Measurements from ENCODE around the gene LTBP1. TPM values are rescaled to one million over a fixed set of nuclear protein-coding genes. Genes with fewer than 3 reads are reported as not detected.

LTBP1 gene
- total RNA-seq, 1 experiment from 2014 or later = 28.5 TPM

- H2BK20ac ChIP-seq (ENCODE audit: low read depth, low read length, poor library complexity, severe bottlenecking) = no peak overlapping the region
- H2BK12ac ChIP-seq (ENCODE audit: insufficient read length, low read depth, low read length) = no peak overlapping the region
- no peak overlapping the region for H3K27ac Mint-ChIP-seq
- no peak overlapping the region for H2BK15ac ChIP-seq (ENCODE audit: low read depth, low read length)
- H2BK120ac ChIP-seq (ENCODE audit: low read depth, low read length, poor library complexity, severe bottlenecking) = no peak overlapping the region
- H3K14ac ChIP-seq (ENCODE audit: insufficient read depth, low read length) = no peak overlapping the region
- no peak overlapping the region for H3K56ac ChIP-seq (ENCODE audit: insufficient read length, low read depth, low read length)
- no peak overlapping the region for H3K4me3 Mint-ChIP-seq
- peaks cover 10 to 14% of the 10 kb centered on the region in 2 experiments for H3K4me1 Mint-ChIP-seq
- H3K79me2 ChIP-seq (ENCODE audit: insufficient read depth, low read length) = no peaks in the 10 kb centered on the region
- peaks cover 0 to 2% (median 0%) of the 10 kb centered on the region in 3 experiments; a peak in 3 of 7 replicates for H3K36me3 Mint-ChIP-seq (ENCODE audit: insufficient read depth in 1 of 3, low read depth in 3 of 3)
- H3K4ac ChIP-seq (ENCODE audit: low read depth, low read length) = no peak overlapping the region
- H3K9me3 Mint-ChIP-seq = no peaks in the 10 kb centered on the region; a peak in 1 of 5 replicates
- H3K23me2 ChIP-seq (ENCODE audit: insufficient read length, low read depth, low read length, poor library complexity, severe bottlenecking) = no peaks in the 10 kb centered on the region
- peaks cover 2% of the 10 kb centered on the region; the same call in 1 of the 2 replicates for H3K4me1 ChIP-seq (ENCODE audit: insufficient read depth, low read length)
- TF ChIP-seq CTCF (conservative IDR thresholded peaks at IDR 0.05) = no peak
- H2BK5ac ChIP-seq (ENCODE audit: insufficient read length, low read length) = no peak overlapping the region
- H3K79me1 ChIP-seq (ENCODE audit: insufficient read depth, low read depth, low read length, poor library complexity, severe bottlenecking) = no peaks in the 10 kb centered on the region
- no peak for DNase-seq
- H3K27me3 Mint-ChIP-seq (ENCODE audit: low read depth) = no peaks in the 10 kb centered on the region
- no peak overlapping the region for H2AK5ac ChIP-seq (ENCODE audit: insufficient read length, low read length)
- H3K9me3 ChIP-seq (ENCODE audit: control insufficient read depth, low read depth, low read length) = no peaks in the 10 kb centered on the region
- peak overlapping the region; percentile 53 for H3T11ph ChIP-seq (ENCODE audit: low read length)
- H3K27me3 ChIP-seq (ENCODE audit: insufficient read depth, low read length) = no peaks in the 10 kb centered on the region
- WGBS (ENCODE audit: extremely low coverage, insufficient read length, low lambda C conversion rate) = no CpG with 5 or more reads among the region's 7 CpGs
- H3K27ac ChIP-seq (ENCODE audit: insufficient read length, low read depth, low read length) = no peak overlapping the region
- no peak overlapping the region for H4K91ac ChIP-seq (ENCODE audit: insufficient read length, low read depth, low read length)
- no peak overlapping the region for H3K4me2 ChIP-seq (ENCODE audit: insufficient read depth, insufficient read length, low read length)
- H3K18ac ChIP-seq (ENCODE audit: insufficient read length, low read depth, low read length) = no peak overlapping the region
- H4K5ac ChIP-seq (ENCODE audit: insufficient read length, low read depth, low read length) = no peak overlapping the region
- H4K20me1 ChIP-seq (ENCODE audit: control insufficient read depth, insufficient read depth, insufficient read length) = no peaks in the 10 kb centered on the region
- H2AFZ ChIP-seq (ENCODE audit: low read length) = no peak overlapping the region
- no peak overlapping the region for H3K9ac ChIP-seq (ENCODE audit: extremely low read depth, insufficient read length, low read length)
- no peak overlapping the region for H4K8ac ChIP-seq (replicated peaks; ENCODE audit: insufficient read length, low read depth, low read length)
- no peak overlapping the region for H3K23ac ChIP-seq (ENCODE audit: insufficient read length, low read depth, low read length)
These were observed 249.1 kb downstream of the LTBP1 start for GRCh38 chr2:33195891-33196290.
